ENCODE measurements around the gene GCAT.
A peak's percentile ranks its signal among the peaks of the same experiment; 100 is the strongest.

Gene GCAT

GRCh38 chr22:37846433-37846832 is 38.7 kb downstream of the GCAT start:
- no peak for DNase-seq

- DNase-seq: no peak
These were observed 40.9 kb downstream of the GCAT start for GRCh38 chr22:37848587-37849088.

GRCh38 chr22:37849089-37849751 is 41.5 kb downstream of the GCAT start, which contains the start of gene EIF3L:
EIF3L (plus strand) TSS chr22:37849419; CDS start chr22:37849450, 31 bp downstream.
- DNase-seq: peak; percentile 93

- DNase-seq: no peak
These were observed 43.1 kb downstream of the GCAT start for GRCh38 chr22:37850801-37851200.

GRCh38 chr22:37852418-37852817 is 44.7 kb downstream of the GCAT start:
- no peak for DNase-seq

GRCh38 chr22:37854946-37855345 is 47.2 kb downstream of the GCAT start:
- no peak for DNase-seq

- no peak for DNase-seq
These were observed 47.7 kb downstream of the GCAT start for GRCh38 chr22:37855462-37855861.

- DNase-seq: no peak
These were observed 53.2 kb downstream of the GCAT start for GRCh38 chr22:37860796-37861421.

- no peak for DNase-seq
These were observed 55.0 kb downstream of the GCAT start for GRCh38 chr22:37862570-37863325.

- no peak for DNase-seq
These were observed 57.8 kb downstream of the GCAT start for GRCh38 chr22:37865510-37865909.

Measured in left hindlimb (tissue), 1 donor.